A673 (cell line): Measurements from ENCODE around the gene TRAPPC12. TPM values are rescaled to one million over a fixed set of nuclear protein-coding genes. Genes with fewer than 3 reads are reported as not detected.

Source experiments
- BruUV-seq: library from RNA; stranded (reverse); fragments of 400-500 nt; replicated peaks from 2 replicates; lab custom pipeline; 2021; lab: Mats Ljungman, UMichigan
- CTCF ChIA-PET: fragments of 300-600 bp; sonication (Branson Sonifier 250); formaldehyde crosslinking; loops from one replicate; lab custom pipeline; 2022; ENCODE audit warnings: antibody characterized with exemption; lab: Charles Lee
- POLR2A ChIA-PET: fragments of 300-600 bp; sonication (Branson Sonifier 250); formaldehyde crosslinking; loops from one replicate; lab custom pipeline; 2022; ENCODE audit warnings: antibody characterized with exemption; ENCODE audit not compliant: low non-redundant PET; lab: Charles Lee
- DNase-seq: peaks from one replicate; pipeline ENCODE4 v3.0.0-alpha.2; 2015; ENCODE audit warnings: low spot score
- H3K27ac ChIP-seq: fragments of 200-600 bp; sonication (generic); 2 replicates; pipeline ENCODE4 v1.5.1; 2016; ENCODE audit warnings: mixed run types, low read depth, mild to moderate bottlenecking, mixed read lengths, antibody characterized with exemption, low read length; ENCODE audit not compliant: poor library complexity, severe bottlenecking
- H3K27me3 ChIP-seq: fragments of 200-600 bp; sonication (generic); replicated peaks from 2 replicates; pipeline ENCODE4 v1.6.1; 2017; ENCODE audit warnings: mixed run types, low read depth, mild to moderate bottlenecking, mixed read lengths, antibody characterized with exemption, low read length; ENCODE audit not compliant: insufficient read depth, poor library complexity
- H3K36me3 ChIP-seq: fragments of 200-600 bp; sonication (generic); 2 replicates; pipeline ENCODE4 v1.6.1; 2016; ENCODE audit warnings: mixed run types, mild to moderate bottlenecking, mixed read lengths, antibody characterized with exemption, low read length; ENCODE audit not compliant: insufficient read depth, poor library complexity, severe bottlenecking
- H3K4me1 ChIP-seq: fragments of 200-600 bp; sonication (generic); 2 replicates; pipeline ENCODE4 v1.6.1; 2017; ENCODE audit warnings: mixed run types, mild to moderate bottlenecking, mixed read lengths, antibody characterized with exemption, low read length; ENCODE audit not compliant: insufficient read depth, poor library complexity, severe bottlenecking
- H3K4me3 ChIP-seq: fragments of 200-600 bp; sonication (generic); 2 replicates; pipeline ENCODE4 v1.5.1; 2016; ENCODE audit warnings: low read depth, mixed run types, mild to moderate bottlenecking, mixed read lengths, low read length; ENCODE audit not compliant: poor library complexity, severe bottlenecking
- H3K9me3 ChIP-seq: fragments of 200-600 bp; sonication (generic); 2 replicates; pipeline ENCODE4 v1.6.1; 2016; ENCODE audit warnings: mixed run types, low read depth, mild to moderate bottlenecking, mixed read lengths, antibody characterized with exemption, low read length; ENCODE audit not compliant: poor library complexity, severe bottlenecking
- EZH2 ChIP-seq: fragments of 200-600 bp; sonication (generic); IDR thresholded peaks from 2 replicates; pipeline ENCODE4 v1.6.1; 2017; ENCODE audit warnings: borderline replicate concordance, low read depth, mild to moderate bottlenecking, mixed read lengths, antibody characterized with exemption, low read length; ENCODE audit not compliant: poor library complexity, severe bottlenecking
- intact Hi-C: fragments of 100-400 bp; cut with micrococcal nuclease; formaldehyde crosslinking; loops from one replicate; pipeline ENCODE4 v1.10.0; 2022; ENCODE audit not compliant: unreplicated experiment
- total RNA-seq: library from RNA; stranded (reverse); gene quantifications from 2 replicates; pipeline ENCODE4 v1.2.3, GENCODE V29; 2021
- TF ChIP-seq, protein P1 (sequence below): fragments of 300-800, 200-600 bp; sonication (generic); conservative IDR thresholded peaks from 2 replicates; pipeline ENCODE4 v1.5.1; 2017; ENCODE audit warnings: low read depth, mild to moderate bottlenecking, antibody characterized with exemption, low read length, moderate library complexity, mixed read lengths

Gene TRAPPC12
- total RNA-seq, 1 experiment from 2014 or later = 94.4 TPM

GRCh38 chr2:3433339-3433699 is 53.8 kb downstream of the TRAPPC12 start:
- TF ChIP-seq, protein P1, sequence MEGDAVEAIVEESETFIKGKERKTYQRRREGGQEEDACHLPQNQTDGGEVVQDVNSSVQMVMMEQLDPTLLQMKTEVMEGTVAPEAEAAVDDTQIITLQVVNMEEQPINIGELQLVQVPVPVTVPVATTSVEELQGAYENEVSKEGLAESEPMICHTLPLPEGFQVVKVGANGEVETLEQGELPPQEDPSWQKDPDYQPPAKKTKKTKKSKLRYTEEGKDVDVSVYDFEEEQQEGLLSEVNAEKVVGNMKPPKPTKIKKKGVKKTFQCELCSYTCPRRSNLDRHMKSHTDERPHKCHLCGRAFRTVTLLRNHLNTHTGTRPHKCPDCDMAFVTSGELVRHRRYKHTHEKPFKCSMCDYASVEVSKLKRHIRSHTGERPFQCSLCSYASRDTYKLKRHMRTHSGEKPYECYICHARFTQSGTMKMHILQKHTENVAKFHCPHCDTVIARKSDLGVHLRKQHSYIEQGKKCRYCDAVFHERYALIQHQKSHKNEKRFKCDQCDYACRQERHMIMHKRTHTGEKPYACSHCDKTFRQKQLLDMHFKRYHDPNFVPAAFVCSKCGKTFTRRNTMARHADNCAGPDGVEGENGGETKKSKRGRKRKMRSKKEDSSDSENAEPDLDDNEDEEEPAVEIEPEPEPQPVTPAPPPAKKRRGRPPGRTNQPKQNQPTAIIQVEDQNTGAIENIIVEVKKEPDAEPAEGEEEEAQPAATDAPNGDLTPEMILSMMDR = no peak
- no peak for TF ChIP-seq EZH2
- Histone ChIP-seq H3K4me1 (peaks cover 7% of the 10 kb centered on the region), H3K27me3 (no peaks in the 10 kb centered on the region), H3K9me3 (no peaks in the 10 kb centered on the region), H3K4me3 (no peak overlapping the region), H3K36me3 (no peaks in the 10 kb centered on the region), H3K27ac (no peak overlapping the region)
- no peak for DNase-seq
- POLR2A ChIA-PET = no interaction called here
- no TSS peak for BruUV-seq
- CTCF ChIA-PET = no interaction called here
- intact Hi-C loops = no loop called here

DNA sequence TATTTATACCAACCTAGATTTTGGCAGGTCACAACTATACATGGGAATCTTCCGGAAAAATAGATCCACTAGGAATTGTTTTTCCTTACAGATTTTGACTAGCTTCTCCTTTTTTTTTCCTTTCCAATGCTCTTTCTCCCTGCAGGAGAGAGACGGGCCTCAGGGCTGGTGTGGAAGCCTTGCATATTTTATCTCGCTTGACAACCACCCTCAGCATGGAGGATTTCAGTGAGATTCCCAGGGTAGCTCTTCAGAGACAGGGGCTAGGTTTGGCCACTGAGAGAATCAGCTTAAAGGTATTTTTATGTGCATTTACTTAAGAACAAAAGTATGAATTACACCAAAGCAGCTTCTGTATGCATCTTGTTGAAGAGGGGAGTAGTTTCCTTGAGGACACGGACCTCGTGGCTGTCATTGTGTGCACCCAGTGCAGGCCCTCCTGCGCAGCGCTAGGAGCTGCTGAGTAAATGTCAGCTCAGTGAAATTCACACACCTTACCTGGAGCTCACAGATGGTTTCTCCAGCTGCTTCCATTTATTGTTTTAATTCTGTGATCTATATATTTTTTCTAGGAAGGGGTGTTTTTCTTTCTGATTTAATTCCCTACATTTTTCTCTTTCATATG is 54.4 kb downstream of the TRAPPC12 start:
- TF ChIP-seq EZH2 = no peak
- TF ChIP-seq, protein P1 = no peak
- no peaks in the 10 kb centered on the region for H3K9me3 ChIP-seq
- H3K4me1 ChIP-seq = peaks cover 7% of the 10 kb centered on the region
- H3K27me3 ChIP-seq = no peaks in the 10 kb centered on the region
- no peak for DNase-seq
- POLR2A ChIA-PET = no interaction called here
- CTCF ChIA-PET = no interaction called here
- BruUV-seq = no TSS peak
- no peaks in the 10 kb centered on the region for H3K36me3 ChIP-seq
- no peak overlapping the region for H3K4me3 ChIP-seq
- H3K27ac ChIP-seq = no peak overlapping the region
- intact Hi-C loops = no loop called here

- POLR2A ChIA-PET = no interaction called here
- no peak for TF ChIP-seq EZH2
- TF ChIP-seq, protein P1 = no peak
- intact Hi-C loops = no loop called here
Observed at GRCh38 chr2:3434654-3435053, 55.2 kb downstream of the TRAPPC12 start.

More at GRCh38 chr2:3434654-3435053, 55.2 kb downstream of the TRAPPC12 start:
- no peaks in the 10 kb centered on the region for H3K9me3 ChIP-seq
- CTCF ChIA-PET = no interaction called here
- H3K27me3 ChIP-seq = no peaks in the 10 kb centered on the region
- no peaks in the 10 kb centered on the region for H3K36me3 ChIP-seq
- no TSS peak for BruUV-seq
- H3K4me1 ChIP-seq = peaks cover 7% of the 10 kb centered on the region
- DNase-seq = no peak
- H3K27ac ChIP-seq = no peak overlapping the region
- H3K4me3 ChIP-seq = no peak overlapping the region
